Ureter (tissue), 1 donor: Measurements from ENCODE around the gene POLR1E. TPM values are rescaled to one million over a fixed set of nuclear protein-coding genes. Genes with fewer than 3 reads are reported as not detected.
A peak's percentile ranks its signal among the peaks of the same experiment; 100 is the strongest.

ENCODE experiments used
- DNase-seq: peaks from one replicate; pipeline ENCODE4 v3.0.0-alpha.2; 2020; ENCODE audit warnings: low spot score
- total RNA-seq: library from RNA; stranded (reverse); gene quantifications from one replicate; pipeline ENCODE4 v1.2.4, GENCODE V29; 2023
- donor health status: DM: yes; HTN: yes; CAD: no.

POLR1E gene
- total RNA-seq, 1 donor from 2014 or later = 27.5 TPM

DNA sequence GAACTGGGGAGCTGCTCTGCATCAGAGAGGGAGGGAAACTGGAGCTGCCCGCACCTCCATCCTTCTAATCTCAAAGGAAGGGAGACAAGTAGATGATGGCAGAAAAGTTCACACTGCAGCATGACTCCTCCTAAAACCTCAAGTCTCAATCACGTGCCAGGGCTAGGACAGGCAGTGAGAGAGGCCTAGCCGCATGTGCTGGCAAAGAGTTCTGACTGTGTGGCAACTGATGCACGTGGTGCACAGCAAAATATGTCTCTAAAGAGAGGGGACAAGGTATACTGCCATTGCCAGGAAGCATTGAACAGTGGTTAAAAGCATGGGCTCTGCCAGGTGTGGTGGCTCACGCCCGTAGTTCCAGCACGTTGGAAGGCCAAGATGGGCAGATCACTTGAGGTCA is 52.4 kb downstream of the POLR1E start:
- DNase-seq = no peak

DNA sequence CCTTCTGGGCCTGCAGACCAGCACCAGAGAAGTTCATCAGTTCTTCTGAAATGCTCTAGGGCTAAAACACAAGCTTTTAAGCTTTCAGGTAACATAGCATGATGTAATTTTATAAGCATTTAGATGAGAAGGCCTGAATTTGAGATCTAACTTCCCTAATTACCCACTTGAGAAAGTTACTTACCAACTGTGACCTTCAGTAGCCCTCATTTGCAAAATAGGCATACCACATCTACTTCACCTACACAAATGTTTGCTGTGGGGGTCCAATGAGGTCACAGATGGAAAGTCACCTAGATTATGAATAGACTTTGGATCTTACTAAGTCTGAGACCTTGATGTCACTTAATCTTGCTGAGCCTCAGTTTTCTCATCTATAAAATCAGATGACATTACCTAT is 53.9 kb downstream of the POLR1E start:
- no peak for DNase-seq

DNA sequence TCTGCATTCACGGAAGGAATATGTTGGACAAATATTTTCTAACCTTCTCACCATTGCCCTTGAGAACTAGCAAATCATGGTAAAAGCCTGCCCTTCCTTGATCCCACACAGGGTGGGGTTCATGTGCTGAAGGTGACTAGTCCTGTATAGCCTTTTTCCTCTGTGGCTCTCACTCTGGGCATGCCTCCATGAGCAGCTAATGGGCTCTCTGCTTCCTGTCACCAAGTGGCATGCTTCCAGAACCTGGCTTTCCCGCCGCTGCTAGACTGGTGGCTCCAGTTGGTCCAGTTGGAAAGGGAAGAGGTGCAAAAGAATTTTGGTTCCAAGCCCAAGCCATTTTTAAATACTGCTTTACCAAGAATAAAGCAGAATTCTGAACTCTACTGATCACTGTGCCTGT is 54.9 kb downstream of the POLR1E start:
- DNase-seq = peak; percentile 82

DNA sequence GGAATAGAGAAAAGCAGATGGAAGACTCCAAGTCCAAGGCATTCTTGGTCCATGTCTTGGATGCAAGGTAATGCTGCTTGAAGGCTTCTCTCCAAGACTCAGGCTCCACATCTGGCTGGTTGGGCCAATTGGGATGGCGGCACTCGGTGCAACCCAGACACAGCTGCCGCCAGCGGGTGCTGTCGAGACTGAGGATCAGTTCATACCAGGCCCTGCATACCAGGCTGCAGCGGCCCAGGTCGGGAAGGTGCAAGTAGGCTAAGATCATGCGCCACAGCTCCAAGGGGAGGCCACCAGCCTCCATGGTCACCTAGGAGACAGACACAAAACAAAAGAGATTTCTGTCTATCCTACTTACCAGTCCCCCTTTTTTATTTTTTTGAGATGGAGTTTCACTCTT is 55.7 kb downstream of the POLR1E start:
- no peak for DNase-seq

DNA sequence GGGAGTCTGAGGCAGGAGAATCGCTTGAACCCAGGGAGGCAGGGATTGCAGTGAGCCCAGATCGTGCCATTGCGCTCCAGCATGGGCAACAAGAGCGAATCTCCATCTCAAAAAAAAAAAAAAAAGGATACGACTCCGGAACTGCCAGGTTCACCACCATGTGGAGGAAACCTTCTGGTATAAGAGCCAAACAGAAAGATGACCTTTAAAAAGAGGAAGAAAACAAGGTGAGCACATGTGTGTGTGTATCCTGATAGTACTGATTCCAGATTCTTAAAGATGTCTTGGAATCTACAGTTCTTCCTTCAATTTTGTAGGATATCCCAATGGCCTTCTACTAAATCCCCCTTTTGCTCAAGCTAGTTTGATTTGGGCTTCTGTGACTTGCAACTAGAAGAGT is 56.7 kb downstream of the POLR1E start:
- no peak for DNase-seq

DNA sequence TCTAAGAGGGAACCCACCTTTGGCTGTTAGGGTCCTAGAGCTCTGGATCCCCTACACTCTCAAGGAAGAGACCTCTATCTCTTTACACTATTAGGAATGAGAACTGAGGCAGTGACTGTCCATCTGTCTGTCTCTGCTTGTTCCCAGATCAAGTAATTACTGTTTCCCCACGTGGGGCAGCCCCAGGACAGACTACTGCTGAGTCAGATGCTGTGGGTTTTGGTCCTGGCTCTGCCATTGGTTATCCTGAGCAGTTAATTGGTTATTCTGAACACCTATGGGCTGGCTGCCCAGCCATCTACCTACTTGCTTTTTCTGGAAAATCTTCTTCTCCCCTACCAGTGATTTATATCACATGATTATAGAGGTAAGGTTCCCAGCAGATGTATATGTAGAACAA is 57.1 kb downstream of the POLR1E start:
- no peak for DNase-seq

DNA sequence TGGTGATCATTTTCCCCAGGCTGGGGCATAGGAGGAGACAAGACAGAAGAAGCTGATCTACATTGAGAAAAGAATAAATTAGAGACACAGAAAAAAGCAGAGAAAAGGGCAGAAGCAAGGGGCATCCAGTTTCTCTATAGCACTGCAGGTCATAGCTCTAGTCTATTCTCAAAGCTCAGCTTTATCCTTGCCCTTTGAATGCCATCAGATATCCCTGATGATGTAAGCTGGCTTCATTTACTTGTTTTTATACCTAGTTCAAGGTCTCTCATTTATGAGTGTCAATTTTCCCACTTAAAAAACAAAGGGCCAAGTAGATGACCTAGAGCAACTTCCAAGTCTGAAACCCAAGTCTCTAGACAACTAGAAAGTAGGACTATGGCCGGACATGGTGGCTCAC is 57.7 kb downstream of the POLR1E start:
- DNase-seq = no peak

DNA sequence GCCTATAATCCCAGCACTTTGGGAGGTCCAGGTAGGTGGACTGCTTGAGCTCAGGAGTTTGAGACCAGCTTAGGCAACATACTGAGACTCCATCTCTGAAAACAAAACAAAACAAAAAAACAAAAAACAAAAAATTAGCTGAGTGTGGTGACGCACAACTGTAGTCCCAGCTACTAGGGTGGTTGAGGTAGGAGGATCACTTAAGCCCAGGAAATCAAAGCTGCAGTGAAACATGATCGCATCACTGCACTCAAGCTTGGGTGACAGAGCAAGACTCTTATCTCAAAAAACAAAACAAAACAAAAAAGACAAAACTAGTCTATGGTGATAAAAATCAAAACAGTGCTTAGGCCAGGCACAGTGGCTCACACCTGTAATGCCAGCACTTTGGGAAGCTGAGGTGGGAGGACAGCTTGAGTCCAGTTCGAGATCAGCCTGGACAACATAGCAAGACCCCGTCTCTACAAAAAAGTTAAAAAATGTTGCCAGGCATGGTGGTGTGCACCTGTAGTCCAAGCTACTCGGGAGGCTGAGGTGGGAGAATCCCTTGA is 61.7 kb downstream of the POLR1E start:
- DNase-seq = no peak

DNA sequence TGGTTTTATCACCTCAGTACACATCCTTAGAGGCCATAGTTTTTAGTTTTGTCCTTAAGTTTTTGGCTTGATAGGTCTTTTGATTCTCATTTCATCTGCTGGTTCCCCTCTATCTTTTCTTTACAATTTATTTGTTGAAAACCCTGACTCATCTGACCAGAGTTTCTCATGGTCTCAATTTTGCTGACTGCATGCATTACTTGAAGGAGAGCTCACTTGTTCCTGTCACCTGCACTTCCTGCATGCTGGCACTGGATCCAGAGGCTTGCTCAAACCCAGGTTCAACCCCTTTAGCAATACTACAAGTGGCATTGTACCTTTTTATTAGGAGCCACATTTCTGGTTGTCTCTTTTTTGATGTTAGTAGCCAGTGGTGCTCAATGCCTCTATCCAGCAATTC is 63.8 kb downstream of the POLR1E start:
- DNase-seq = no peak

DNA sequence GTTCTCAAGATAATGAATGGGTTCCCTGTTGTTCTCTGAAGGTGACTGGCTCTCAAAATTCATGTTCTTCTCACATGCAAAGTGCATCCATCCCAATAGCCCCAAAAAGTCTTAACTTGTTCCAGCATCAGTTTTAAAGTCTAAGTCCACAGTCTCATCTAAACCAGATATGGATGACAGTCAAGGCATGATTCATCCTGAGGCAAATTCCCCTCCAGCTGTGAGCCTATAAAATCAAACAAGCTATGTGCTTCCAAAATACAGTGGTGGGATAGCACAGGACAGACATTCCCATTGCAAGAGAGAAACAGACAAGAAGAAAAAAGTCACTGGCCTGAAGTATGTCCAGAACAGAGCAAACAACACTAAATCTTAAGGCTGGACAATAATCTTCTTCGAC is 65.0 kb downstream of the POLR1E start:
- no peak for DNase-seq

DNA sequence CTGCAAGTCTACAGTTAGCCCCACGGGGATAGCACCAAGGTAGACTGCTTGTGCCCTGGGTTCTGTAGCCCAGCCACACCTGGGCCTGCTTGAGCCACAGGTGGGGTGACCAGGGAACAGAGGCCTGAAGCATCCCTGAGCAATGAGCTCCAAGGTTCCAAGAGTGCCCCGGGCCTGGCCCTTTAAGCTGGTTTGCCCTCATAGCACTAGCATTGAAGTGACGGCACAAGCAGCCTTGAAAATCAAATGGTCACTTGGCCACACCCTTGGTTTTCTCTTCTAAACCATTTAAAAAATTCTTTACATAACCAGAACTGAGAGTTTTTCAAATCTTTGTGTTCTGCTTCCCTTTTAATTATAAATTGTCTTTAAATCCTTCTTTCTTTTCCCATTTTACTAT is 65.7 kb downstream of the POLR1E start:
- DNase-seq = no peak

DNA sequence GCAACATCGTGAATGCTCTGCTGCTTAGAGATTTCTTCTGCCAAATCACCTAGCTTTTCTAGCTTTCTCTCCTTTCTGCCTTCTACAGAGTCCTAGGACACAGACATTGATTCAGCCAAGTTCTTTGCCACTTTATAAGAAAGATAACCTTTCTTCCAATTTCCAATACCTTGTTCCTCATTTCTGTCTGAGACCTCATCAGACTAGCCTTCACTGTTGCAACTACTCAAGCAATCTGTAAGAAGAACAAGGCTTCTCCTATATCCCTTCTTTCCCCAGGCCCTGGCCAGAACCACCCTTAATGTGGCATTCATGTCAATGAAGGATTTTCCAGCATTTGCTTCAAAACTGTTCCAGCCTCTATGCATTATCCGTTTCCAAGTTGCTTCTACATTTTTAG is 66.1 kb downstream of the POLR1E start:
- no peak for DNase-seq

Other genes starting within 250 kb of the POLR1E start
- gene GRHPR, start 63.3 kb upstream of the POLR1E start, total RNA-seq = 74.2 TPM
- gene ZBTB5, start 20.5 kb upstream of the POLR1E start, total RNA-seq = 12.6 TPM
- 7.5 TPM for gene FBXO10, start 90.4 kb downstream of the POLR1E start, total RNA-seq
- 72.7 TPM for gene TOMM5, start 106.6 kb downstream of the POLR1E start, total RNA-seq
- gene FRMPD1, start 165.0 kb downstream of the POLR1E start, total RNA-seq = not detected